ENCODE results near the gene B3GALT5.

DNA sequence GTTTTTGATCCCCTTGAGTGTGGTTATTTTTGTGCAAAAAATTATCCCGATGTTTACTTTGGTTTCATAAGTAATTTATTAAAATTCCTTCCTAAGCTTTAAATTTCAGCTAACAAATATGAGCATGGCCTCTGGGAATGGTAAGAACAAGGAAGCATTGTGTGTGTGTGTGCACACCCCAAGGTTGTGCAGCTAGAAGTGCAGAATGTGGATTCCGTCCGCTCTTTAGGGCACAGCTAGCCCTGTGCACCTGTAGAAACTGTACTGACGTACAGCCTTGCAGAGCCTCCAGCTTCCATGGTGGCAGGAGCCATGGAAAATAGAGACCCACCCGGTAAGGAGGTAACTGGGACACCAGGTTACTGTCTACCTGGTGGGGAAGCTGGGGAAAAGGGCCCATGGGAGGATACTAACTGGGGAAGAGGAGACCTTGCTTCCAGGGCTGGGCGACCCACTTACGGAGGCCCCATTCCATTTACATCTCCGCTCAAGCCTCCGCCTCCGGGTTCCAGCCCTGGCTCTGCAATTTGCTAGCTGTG, 54.7 kb downstream of the B3GALT5 start:
- TF ChIP-seq, protein P1, sequence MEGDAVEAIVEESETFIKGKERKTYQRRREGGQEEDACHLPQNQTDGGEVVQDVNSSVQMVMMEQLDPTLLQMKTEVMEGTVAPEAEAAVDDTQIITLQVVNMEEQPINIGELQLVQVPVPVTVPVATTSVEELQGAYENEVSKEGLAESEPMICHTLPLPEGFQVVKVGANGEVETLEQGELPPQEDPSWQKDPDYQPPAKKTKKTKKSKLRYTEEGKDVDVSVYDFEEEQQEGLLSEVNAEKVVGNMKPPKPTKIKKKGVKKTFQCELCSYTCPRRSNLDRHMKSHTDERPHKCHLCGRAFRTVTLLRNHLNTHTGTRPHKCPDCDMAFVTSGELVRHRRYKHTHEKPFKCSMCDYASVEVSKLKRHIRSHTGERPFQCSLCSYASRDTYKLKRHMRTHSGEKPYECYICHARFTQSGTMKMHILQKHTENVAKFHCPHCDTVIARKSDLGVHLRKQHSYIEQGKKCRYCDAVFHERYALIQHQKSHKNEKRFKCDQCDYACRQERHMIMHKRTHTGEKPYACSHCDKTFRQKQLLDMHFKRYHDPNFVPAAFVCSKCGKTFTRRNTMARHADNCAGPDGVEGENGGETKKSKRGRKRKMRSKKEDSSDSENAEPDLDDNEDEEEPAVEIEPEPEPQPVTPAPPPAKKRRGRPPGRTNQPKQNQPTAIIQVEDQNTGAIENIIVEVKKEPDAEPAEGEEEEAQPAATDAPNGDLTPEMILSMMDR (optimal IDR thresholded peaks at IDR 0.05 in 1 of 3, IDR thresholded peaks at IDR 0.05 in 1 of 3, conservative IDR thresholded peaks at IDR 0.05 in 1 of 3; ENCODE audit: extremely low read depth in 1 of 3, insufficient read depth in 2 of 3, low read length in 3 of 3), result no peak
- no peak for TF ChIP-seq EZH2 (IDR thresholded peaks at IDR 0.05; ENCODE audit: low read length)
